HEK293 (cell line): ENCODE results near the gene FRMD5.
A peak's percentile ranks its signal among the peaks of the same experiment; 100 is the strongest.

Source experiments
- CTCF ChIA-PET: fragments of 350-600 bp; formaldehyde crosslinking; extraction: SDS; loops from one replicate; lab custom pipeline; 2021; ENCODE audit warnings: antibody characterized with exemption; lab: Yijun Ruan, JAX
- POLR2A ChIA-PET: fragments of 300-600 bp; formaldehyde crosslinking; extraction: SDS; loops from one replicate; lab custom pipeline; 2020; ENCODE audit warnings: antibody characterized with exemption, inconsistent platforms; lab: Yijun Ruan, JAX
- H3K27ac ChIP-seq: fragments of 200-500 bp; sonication (Bioruptor generic); 2 replicates; pipeline ENCODE4 v1.5.1; 2014; ENCODE audit warnings: low read depth, low read length, control low read depth, inconsistent platforms; ENCODE audit errors: extremely low read depth
- H3K36me3 ChIP-seq, 2 experiments: fragments of 200-500 bp in 1 of 2; sonication (Bioruptor generic) in 1 of 2; 1 replicate in 1 of 2; 2 replicates in 1 of 2; pipeline ENCODE4 v1.5.1; 2014 to 2017; ENCODE audit warnings: inconsistent platforms in 2 of 2, low read length in 2 of 2; ENCODE audit not compliant: control insufficient read depth in 2 of 2, insufficient read depth in 1 of 2
- H3K4me1 ChIP-seq: fragments of 200-500 bp; sonication (Bioruptor generic); 2 replicates; pipeline ENCODE4 v1.5.1; 2014; ENCODE audit warnings: mild to moderate bottlenecking, low read length, inconsistent platforms; ENCODE audit not compliant: control insufficient read depth, insufficient read depth
- H3K4me3 ChIP-seq: 2 replicates; pipeline ENCODE4 v1.5.1; 2011; ENCODE audit warnings: low read depth, mild to moderate bottlenecking, control low read depth, low read length, moderate library complexity
- H3K9me3 ChIP-seq: fragments of 200-500 bp; sonication (Bioruptor generic); 2 replicates; pipeline ENCODE4 v1.5.1; 2014; ENCODE audit warnings: low read depth, low read length, inconsistent platforms; ENCODE audit not compliant: control insufficient read depth, insufficient read depth
- HOXC10 ChIP-seq: sonication (generic); formaldehyde crosslinking; IDR thresholded peaks from 2 replicates; pipeline ENCODE4 v1.8.1; 2023; ENCODE audit warnings: mild to moderate bottlenecking, missing genetic modification reagents
- MYNN ChIP-seq: fragments of 450-650 bp; formaldehyde crosslinking; IDR thresholded peaks from 2 replicates; pipeline ENCODE4 v1.5.1; 2016; ENCODE audit warnings: missing biosample characterization, missing genetic modification characterization, borderline replicate concordance
- SP3 ChIP-seq: fragments of 450-650 bp; formaldehyde crosslinking; IDR thresholded peaks from 2 replicates; pipeline ENCODE4 v1.5.1; 2016; ENCODE audit warnings: missing biosample characterization, missing genetic modification characterization
- ZNF10 ChIP-seq: fragments of 450-650 bp; formaldehyde crosslinking; IDR thresholded peaks from 2 replicates; pipeline ENCODE4 v1.5.1; 2017; ENCODE audit warnings: missing biosample characterization, missing genetic modification characterization
- ZNF140 ChIP-seq: fragments of 450-650 bp; formaldehyde crosslinking; IDR thresholded peaks from 2 replicates; pipeline ENCODE4 v1.5.1; 2016; ENCODE audit warnings: missing biosample characterization, missing genetic modification characterization
- ZNF146 ChIP-seq: fragments of 450-650 bp; formaldehyde crosslinking; IDR thresholded peaks from 2 replicates; pipeline ENCODE4 v1.5.1; 2016; ENCODE audit warnings: missing biosample characterization, missing genetic modification characterization
- ZNF266 ChIP-seq: fragments of 450-650 bp; formaldehyde crosslinking; IDR thresholded peaks from 2 replicates; pipeline ENCODE4 v1.5.1; 2016; ENCODE audit warnings: missing biosample characterization, missing genetic modification characterization, low read depth
- ZNF366 ChIP-seq: fragments of 450-650 bp; formaldehyde crosslinking; conservative IDR thresholded peaks from 2 replicates; pipeline ENCODE4 v1.5.1; 2016; ENCODE audit warnings: missing biosample characterization, missing genetic modification characterization
- ZNF501 ChIP-seq: fragments of 450-650 bp; formaldehyde crosslinking; IDR thresholded peaks from 2 replicates; pipeline ENCODE4 v1.5.1; 2016; ENCODE audit warnings: missing biosample characterization, missing genetic modification characterization
- ZNF510 ChIP-seq: fragments of 450-650 bp; formaldehyde crosslinking; IDR thresholded peaks from 2 replicates; pipeline ENCODE4 v1.5.1; 2018; ENCODE audit warnings: mild to moderate bottlenecking, missing genetic modification characterization, missing biosample characterization; ENCODE audit not compliant: insufficient replicate concordance
- ZNF530 ChIP-seq: fragments of 450-650 bp; formaldehyde crosslinking; IDR thresholded peaks from 2 replicates; pipeline ENCODE4 v1.5.1; 2016; ENCODE audit warnings: low read depth, missing biosample characterization, missing genetic modification characterization
- ZNF624 ChIP-seq: fragments of 450-650 bp; formaldehyde crosslinking; IDR thresholded peaks from 2 replicates; pipeline ENCODE4 v1.5.1; 2017; ENCODE audit warnings: missing biosample characterization, missing genetic modification characterization
- ZNF677 ChIP-seq: fragments of 450-650 bp; IDR thresholded peaks from 2 replicates; pipeline ENCODE4 v1.5.0; 2018; ENCODE audit warnings: missing biosample characterization, mild to moderate bottlenecking, missing genetic modification characterization, moderate library complexity
- ZNF791 ChIP-seq: fragments of 450-650 bp; formaldehyde crosslinking; IDR thresholded peaks from 2 replicates; pipeline ENCODE4 v1.5.1; 2016; ENCODE audit warnings: missing biosample characterization, missing genetic modification characterization
- ZNF843 ChIP-seq: fragments of 450-650 bp; formaldehyde crosslinking; IDR thresholded peaks from 2 replicates; pipeline ENCODE4 v1.5.1; 2016; ENCODE audit warnings: missing biosample characterization, missing genetic modification characterization
- TF ChIP-seq, protein P1 (sequence below): fragments of 450-650 bp; formaldehyde crosslinking; IDR thresholded peaks from 2 replicates; pipeline ENCODE4 v1.5.1; 2016; ENCODE audit warnings: missing biosample characterization, missing genetic modification characterization
- TF ChIP-seq, protein P2 (sequence below): fragments of 450-650 bp; formaldehyde crosslinking; IDR thresholded peaks from 2 replicates; pipeline ENCODE4 v1.5.1; 2016; ENCODE audit warnings: missing biosample characterization, missing genetic modification characterization

The FRMD5 gene

DNA sequence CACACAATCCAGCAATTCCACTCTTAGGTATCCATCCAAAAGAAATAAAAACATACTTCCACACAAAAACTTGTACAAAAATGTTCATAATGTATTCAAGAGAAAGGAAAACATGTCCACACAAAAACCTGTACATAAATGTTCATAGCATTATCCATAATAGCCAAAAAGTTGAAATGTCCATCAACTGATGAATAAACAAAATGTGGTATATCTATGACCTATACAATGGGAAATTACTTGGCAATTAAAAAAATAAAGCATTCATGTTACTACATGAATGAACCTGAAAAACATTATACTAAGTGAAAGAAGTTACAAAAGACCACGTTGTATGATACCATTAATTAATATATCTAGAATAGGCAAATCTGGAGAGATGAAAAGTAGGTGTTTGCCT lies 17.9 kb downstream of the FRMD5 start:
- Histone ChIP-seq H3K27ac (no peak overlapping the region), H3K4me3 (no peak overlapping the region), H3K4me1 (peaks cover 5% of the 10 kb centered on the region; the same call in 1 of the 2 replicates), H3K36me3 (no peaks in the 10 kb centered on the region), H3K9me3 (no peaks in the 10 kb centered on the region)
- peak; percentile 90 for TF ChIP-seq ZNF10
- TF ChIP-seq ZNF843 (tag by site-specific recombination) = no peak
- peak; percentile 3; the same call in 1 of the 2 replicates for TF ChIP-seq ZNF140 (tag by site-specific recombination)
- POLR2A ChIA-PET = no interaction called here
- CTCF ChIA-PET = interaction anchor here (0.6 kb wide), 1 partner anchor 167 kb away, joined by 3 read pairs; no protein-coding TSS in a partner anchor

DNA sequence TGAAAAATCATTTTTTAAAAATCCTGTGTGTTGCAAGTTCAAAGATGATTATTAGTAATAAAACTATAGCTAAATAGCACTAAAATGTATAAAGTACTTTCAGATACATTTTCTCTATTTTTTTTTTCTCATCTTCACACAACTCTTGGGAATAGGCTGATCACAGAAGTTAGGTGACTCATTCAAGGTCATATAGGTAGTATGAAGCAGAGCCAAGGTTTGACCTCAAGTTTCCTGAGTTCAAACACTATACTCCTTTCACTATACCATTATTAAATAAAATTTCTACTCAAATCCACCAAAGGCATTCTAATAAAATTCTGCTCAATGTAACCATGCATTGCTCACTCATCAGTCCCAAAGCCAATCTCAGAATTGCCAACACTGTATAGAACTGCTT lies 21.3 kb downstream of the FRMD5 start:
- H3K4me3 ChIP-seq = no peak overlapping the region
- H3K4me1 ChIP-seq = peaks cover 5% of the 10 kb centered on the region; the same call in 1 of the 2 replicates
- TF ChIP-seq ZNF146 (no peak), ZNF843 (tag by site-specific recombination) (no peak), MYNN (tag by site-specific recombination) (no peak), ZNF677 (no peak), SP3 (tag by site-specific recombination) (no peak), ZNF501 (no peak), ZNF791 (no peak), ZNF510 (tag by site-specific recombination) (no peak), HOXC10 (no peak), ZNF366 (tag by site-specific recombination) (no peak), ZNF624 (tag by site-specific recombination) (no peak), ZNF266 (tag by site-specific recombination) (no peak)
- TF ChIP-seq, protein P1, sequence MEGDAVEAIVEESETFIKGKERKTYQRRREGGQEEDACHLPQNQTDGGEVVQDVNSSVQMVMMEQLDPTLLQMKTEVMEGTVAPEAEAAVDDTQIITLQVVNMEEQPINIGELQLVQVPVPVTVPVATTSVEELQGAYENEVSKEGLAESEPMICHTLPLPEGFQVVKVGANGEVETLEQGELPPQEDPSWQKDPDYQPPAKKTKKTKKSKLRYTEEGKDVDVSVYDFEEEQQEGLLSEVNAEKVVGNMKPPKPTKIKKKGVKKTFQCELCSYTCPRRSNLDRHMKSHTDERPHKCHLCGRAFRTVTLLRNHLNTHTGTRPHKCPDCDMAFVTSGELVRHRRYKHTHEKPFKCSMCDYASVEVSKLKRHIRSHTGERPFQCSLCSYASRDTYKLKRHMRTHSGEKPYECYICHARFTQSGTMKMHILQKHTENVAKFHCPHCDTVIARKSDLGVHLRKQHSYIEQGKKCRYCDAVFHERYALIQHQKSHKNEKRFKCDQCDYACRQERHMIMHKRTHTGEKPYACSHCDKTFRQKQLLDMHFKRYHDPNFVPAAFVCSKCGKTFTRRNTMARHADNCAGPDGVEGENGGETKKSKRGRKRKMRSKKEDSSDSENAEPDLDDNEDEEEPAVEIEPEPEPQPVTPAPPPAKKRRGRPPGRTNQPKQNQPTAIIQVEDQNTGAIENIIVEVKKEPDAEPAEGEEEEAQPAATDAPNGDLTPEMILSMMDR (tag by site-specific recombination) = no peak
- TF ChIP-seq, protein P2, sequence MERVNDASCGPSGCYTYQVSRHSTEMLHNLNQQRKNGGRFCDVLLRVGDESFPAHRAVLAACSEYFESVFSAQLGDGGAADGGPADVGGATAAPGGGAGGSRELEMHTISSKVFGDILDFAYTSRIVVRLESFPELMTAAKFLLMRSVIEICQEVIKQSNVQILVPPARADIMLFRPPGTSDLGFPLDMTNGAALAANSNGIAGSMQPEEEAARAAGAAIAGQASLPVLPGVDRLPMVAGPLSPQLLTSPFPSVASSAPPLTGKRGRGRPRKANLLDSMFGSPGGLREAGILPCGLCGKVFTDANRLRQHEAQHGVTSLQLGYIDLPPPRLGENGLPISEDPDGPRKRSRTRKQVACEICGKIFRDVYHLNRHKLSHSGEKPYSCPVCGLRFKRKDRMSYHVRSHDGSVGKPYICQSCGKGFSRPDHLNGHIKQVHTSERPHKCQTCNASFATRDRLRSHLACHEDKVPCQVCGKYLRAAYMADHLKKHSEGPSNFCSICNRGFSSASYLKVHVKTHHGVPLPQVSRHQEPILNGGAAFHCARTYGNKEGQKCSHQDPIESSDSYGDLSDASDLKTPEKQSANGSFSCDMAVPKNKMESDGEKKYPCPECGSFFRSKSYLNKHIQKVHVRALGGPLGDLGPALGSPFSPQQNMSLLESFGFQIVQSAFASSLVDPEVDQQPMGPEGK (tag by site-specific recombination) = no peak
- H3K36me3 ChIP-seq = no peaks in the 10 kb centered on the region
- ChIA-PET CTCF (interaction anchor here (0.9 kb wide), 1 partner anchor 22 kb away, joined by 3 read pairs; no protein-coding TSS in a partner anchor), POLR2A (no interaction called here)
- H3K9me3 ChIP-seq = no peaks in the 10 kb centered on the region
- H3K27ac ChIP-seq = no peak overlapping the region

DNA sequence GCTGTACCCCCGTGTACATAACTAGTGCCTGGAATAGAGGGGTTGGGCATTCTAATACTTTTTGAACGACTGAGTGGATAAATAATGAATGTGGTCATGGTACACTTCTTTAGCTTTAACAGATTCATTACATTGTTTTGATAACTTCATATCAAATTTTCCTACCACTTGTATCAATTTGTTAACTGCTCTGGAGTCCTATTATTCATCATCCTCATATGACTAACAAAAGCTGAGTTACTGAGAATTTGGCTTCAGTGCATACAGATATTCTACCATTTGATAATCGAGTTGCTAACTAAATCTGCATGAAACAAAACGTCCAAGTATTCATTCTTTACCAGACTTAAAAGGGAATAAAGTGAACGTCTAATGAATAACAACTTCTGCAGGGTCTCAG lies 31.7 kb downstream of the FRMD5 start:
- Histone ChIP-seq H3K4me1 (no peaks in the 10 kb centered on the region; the same call in 1 of the 2 replicates), H3K36me3 (no peaks in the 10 kb centered on the region), H3K27ac (no peak overlapping the region), H3K4me3 (no peak overlapping the region), H3K9me3 (no peaks in the 10 kb centered on the region)
- CTCF ChIA-PET = interaction anchor here (0.7 kb wide), 1 partner anchor 19 kb away, joined by 3 read pairs; no protein-coding TSS in a partner anchor
- TF ChIP-seq ZNF530 (tag by site-specific recombination) = no peak
- POLR2A ChIA-PET = interaction anchor here (0.7 kb wide), 1 partner anchor 120 kb away, joined by 7 read pairs; no protein-coding TSS in a partner anchor
